ENCODE measurements around the gene ANKRD6. TPM values are rescaled to one million over a fixed set of nuclear protein-coding genes. Genes with fewer than 3 reads are reported as not detected.

The ANKRD6 gene
- total RNA-seq, 1 donor from 2014 or later, result 5.5 TPM

DNA sequence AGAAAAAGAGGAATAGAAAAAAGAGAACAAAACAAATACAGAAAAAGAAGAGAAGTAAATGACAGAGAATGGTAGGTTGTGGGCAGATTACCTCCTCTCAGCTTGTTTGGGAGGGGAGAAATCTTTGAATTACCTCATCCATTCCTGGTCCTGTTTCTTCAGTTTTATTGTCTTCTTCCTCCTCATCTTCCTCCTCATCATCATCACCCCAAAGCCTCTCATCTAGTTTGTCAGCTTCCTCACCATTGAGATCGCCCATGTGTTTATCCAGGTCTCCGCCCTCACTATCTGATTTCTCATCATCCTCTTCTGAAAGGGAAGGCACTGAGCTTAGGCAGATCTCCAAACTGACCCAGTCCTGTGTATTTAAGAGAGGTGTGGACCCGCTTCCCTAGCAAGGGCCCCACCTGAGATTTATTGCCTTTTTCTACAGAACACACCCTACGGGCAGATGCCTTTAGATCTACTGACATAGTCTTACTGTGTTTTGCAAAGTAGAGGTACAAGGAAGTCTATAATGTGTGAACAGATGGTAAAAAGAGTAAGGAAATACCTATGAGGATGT is 229.8 kb downstream of the ANKRD6 start:
- Mint-ChIP-seq H3K9me3 (ENCODE audit: unreplicated experiment) (no peaks in the 10 kb centered on the region), H3K27me3 (ENCODE audit: unreplicated experiment) (no peaks in the 10 kb centered on the region), H3K36me3 (ENCODE audit: unreplicated experiment) (peaks cover 41% of the 10 kb centered on the region), H3K4me1 (ENCODE audit: unreplicated experiment) (no peaks in the 10 kb centered on the region), H3K27ac (ENCODE audit: unreplicated experiment) (no peak overlapping the region), H3K4me3 (ENCODE audit: unreplicated experiment) (no peak overlapping the region)
- TF ChIP-seq, protein P1, sequence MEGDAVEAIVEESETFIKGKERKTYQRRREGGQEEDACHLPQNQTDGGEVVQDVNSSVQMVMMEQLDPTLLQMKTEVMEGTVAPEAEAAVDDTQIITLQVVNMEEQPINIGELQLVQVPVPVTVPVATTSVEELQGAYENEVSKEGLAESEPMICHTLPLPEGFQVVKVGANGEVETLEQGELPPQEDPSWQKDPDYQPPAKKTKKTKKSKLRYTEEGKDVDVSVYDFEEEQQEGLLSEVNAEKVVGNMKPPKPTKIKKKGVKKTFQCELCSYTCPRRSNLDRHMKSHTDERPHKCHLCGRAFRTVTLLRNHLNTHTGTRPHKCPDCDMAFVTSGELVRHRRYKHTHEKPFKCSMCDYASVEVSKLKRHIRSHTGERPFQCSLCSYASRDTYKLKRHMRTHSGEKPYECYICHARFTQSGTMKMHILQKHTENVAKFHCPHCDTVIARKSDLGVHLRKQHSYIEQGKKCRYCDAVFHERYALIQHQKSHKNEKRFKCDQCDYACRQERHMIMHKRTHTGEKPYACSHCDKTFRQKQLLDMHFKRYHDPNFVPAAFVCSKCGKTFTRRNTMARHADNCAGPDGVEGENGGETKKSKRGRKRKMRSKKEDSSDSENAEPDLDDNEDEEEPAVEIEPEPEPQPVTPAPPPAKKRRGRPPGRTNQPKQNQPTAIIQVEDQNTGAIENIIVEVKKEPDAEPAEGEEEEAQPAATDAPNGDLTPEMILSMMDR (IDR thresholded peaks at IDR 0.05), result no peak
- no peak for DNase-seq (ENCODE audit: extremely low spot score, unreplicated experiment)

DNA sequence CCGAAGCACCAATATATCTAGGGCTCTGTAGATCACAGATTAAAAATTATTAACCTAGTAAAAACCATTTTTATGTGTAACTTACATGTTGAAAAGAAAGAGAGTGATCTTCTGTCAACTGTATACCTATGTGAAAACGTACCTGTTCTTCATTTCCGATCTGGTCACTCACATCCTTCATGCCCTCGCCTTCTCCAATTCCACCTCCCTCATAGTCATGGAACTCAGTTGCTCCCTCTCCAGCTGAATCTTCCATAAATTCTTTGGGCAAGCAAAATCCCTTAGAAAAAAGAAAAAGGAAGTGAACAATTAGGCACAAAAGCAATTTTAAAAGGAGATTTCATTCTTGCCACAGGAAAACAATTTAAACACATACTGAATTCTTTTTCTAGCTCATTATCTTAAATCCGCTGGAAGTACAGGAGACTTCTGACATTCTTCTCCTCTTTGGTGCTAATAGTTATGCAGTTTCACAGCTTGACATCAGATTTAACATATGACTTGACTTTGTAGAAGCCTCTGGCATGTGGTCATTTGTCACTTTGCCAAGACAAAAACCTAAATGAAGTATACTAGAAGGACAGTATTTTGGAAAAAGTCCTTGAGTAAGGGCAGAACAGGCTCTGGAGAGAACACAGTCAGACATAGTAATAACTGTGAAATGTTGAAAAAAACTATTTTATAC is 235.1 kb downstream of the ANKRD6 start:
- DNase-seq (ENCODE audit: extremely low spot score, unreplicated experiment), result no peak
- TF ChIP-seq, protein P1 (IDR thresholded peaks at IDR 0.05), result no peak
- Mint-ChIP-seq H3K4me1 (ENCODE audit: unreplicated experiment) (peaks cover 16% of the 10 kb centered on the region), H3K27me3 (ENCODE audit: unreplicated experiment) (no peaks in the 10 kb centered on the region), H3K4me3 (ENCODE audit: unreplicated experiment) (no peak overlapping the region), H3K27ac (ENCODE audit: unreplicated experiment) (peak overlapping the region; percentile 57), H3K9me3 (ENCODE audit: unreplicated experiment) (no peaks in the 10 kb centered on the region), H3K36me3 (ENCODE audit: unreplicated experiment) (peaks cover 32% of the 10 kb centered on the region)

DNA sequence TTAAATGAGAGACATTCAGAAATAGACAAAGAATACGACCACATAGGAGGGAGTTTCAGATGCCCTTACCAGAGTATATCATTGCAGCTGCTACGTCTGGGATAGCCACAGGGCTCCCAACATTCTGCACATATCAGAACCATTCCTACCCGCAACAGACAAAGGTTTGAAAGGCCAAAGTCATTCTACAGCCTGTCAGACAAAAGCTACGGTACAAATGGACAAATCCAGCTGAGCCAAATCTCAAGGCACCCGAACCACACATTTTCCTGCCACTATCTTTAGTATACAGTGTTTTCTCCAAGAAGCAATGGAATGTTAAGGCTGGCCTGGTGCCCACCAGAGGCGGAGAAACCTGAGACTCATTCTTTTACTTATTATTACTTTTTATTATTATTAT is 236.1 kb downstream of the ANKRD6 start:
- peaks cover 16% of the 10 kb centered on the region for H3K4me1 Mint-ChIP-seq (ENCODE audit: unreplicated experiment)
- no peak overlapping the region for H3K4me3 Mint-ChIP-seq (ENCODE audit: unreplicated experiment)
- H3K9me3 Mint-ChIP-seq (ENCODE audit: unreplicated experiment), result no peaks in the 10 kb centered on the region
- peaks cover 28% of the 10 kb centered on the region for H3K36me3 Mint-ChIP-seq (ENCODE audit: unreplicated experiment)
- DNase-seq (ENCODE audit: extremely low spot score, unreplicated experiment), result no peak
- TF ChIP-seq, protein P1 (IDR thresholded peaks at IDR 0.05), result no peak
- H3K27me3 Mint-ChIP-seq (ENCODE audit: unreplicated experiment), result no peaks in the 10 kb centered on the region
- peak overlapping the region; percentile 63 for H3K27ac Mint-ChIP-seq (ENCODE audit: unreplicated experiment)

DNA sequence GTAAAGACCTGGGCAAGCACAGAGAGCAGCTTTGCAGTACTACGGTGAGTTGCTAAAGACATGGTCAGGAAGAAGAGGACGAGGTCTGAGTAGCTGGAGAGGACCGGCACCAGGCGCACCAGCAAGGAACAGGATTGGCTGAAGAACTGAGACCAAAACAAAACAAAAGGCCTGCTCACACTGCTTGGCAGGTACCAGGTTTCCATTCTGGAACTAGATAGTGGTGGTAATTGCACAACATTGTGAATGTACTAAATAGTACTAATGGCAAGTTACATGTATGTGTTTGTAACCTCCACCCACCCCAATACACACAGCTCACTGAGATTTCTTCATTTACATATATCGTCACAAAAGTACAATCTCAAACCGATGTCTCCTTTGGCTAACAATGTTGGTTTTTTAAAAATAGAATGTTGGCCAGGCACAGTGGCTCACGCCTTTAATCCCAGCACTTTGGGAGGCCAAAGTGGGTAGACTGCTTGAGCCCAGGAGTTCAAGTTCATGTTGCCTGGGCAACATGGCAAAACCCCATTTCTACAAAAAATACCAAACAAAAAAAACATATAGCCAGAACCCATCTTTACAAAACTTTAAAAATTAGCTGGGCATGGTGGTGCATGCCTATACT is 238.1 kb downstream of the ANKRD6 start:
- H3K36me3 Mint-ChIP-seq (ENCODE audit: unreplicated experiment), result peaks cover 40% of the 10 kb centered on the region
- no peak overlapping the region for H3K27ac Mint-ChIP-seq (ENCODE audit: unreplicated experiment)
- H3K4me1 Mint-ChIP-seq (ENCODE audit: unreplicated experiment), result peaks cover 16% of the 10 kb centered on the region
- no peaks in the 10 kb centered on the region for H3K9me3 Mint-ChIP-seq (ENCODE audit: unreplicated experiment)
- TF ChIP-seq, protein P1 (IDR thresholded peaks at IDR 0.05), result no peak
- no peaks in the 10 kb centered on the region for H3K27me3 Mint-ChIP-seq (ENCODE audit: unreplicated experiment)
- no peak for DNase-seq (ENCODE audit: extremely low spot score, unreplicated experiment)
- H3K4me3 Mint-ChIP-seq (ENCODE audit: unreplicated experiment), result no peak overlapping the region
